H1 (cell line): ENCODE measurements around the gene NPC1L1. TPM values are rescaled to one million over a fixed set of nuclear protein-coding genes. Genes with fewer than 3 reads are reported as not detected.

Experiments
- HDAC2 ChIP-seq, 2 experiments: fragments of 300-600 bp in 1 of 2; sonication (generic) in 1 of 2; IDR thresholded peaks; 2 replicates each; pipeline ENCODE4 v1.6.1; 2011 to 2012; ENCODE audit warnings: low read depth in 2 of 2, low read length in 2 of 2, mild to moderate bottlenecking in 2 of 2, moderate library complexity in 2 of 2, borderline replicate concordance in 1 of 2, inconsistent platforms in 1 of 2
- polyA plus RNA-seq, 7 experiments: library from polyadenylated mRNA; depleted of rRNA in 3 of 7; stranded (reverse) in 5 of 7; unstranded in 2 of 7; fragments of >200 nt in 5 of 7; fragments of 200-250 nt in 2 of 7; gene quantifications; 1 replicate in 5 of 7; 2 replicates in 1 of 7; 4 replicates in 1 of 7; pipeline versions ENCODE4 v1.2.1 to v1.2.3, GENCODE V29; 2011 to 2013; ENCODE audit warnings: missing spikeins in 2 of 7, mixed read lengths in 2 of 7
- total RNA-seq: library from RNA; stranded (reverse); fragmentation: NEBNext Ultra II Directional; extraction: Animal tissue kit (Norgen Biotek cat#: 25700); gene quantifications from 2 replicates; pipeline ENCODE4 v1.2.1, GENCODE V29; 2021

The NPC1L1 gene
- total and polyA plus RNA-seq, 2 of the 8 experiments (the other 6 are each of a cell fraction or from before 2014, with no cell fraction given), result 0.06 to 0.21 TPM

DNA sequence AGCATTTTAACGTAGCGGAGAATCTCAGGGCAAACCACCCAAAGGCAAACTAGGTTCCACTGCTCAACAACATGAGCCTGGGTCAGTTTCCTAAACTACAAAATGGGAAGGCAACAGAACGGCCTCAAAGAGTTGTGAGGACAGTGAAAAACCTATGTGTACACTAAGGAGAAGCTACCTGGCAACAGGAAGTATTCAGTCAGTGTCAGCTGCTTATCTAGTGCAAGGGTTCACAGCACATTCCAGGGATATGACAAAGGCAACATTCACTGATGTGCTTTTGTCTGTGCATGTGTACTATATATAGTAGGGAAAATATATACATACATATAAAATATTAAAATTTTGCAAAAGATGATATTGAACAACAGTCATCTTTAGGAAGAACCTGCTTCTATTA is 67.8 kb downstream of the NPC1L1 start (continued):
- no peak for TF ChIP-seq HDAC2 (IDR thresholded peaks at IDR 0.05; ENCODE audit: borderline replicate concordance in 1 of 2, low read depth in 2 of 2, low read length in 2 of 2)
